Measurements from ENCODE around the gene AADACL4. TPM values are rescaled to one million over a fixed set of nuclear protein-coding genes. Genes with fewer than 3 reads are reported as not detected.

Gene AADACL4
- total RNA-seq, 1 donor from 2014 or later, result not detected

GRCh38 chr1:12678350-12678749 is 34.5 kb downstream of the AADACL4 start:
- TF ChIP-seq CTCF (conservative IDR thresholded peaks at IDR 0.05), result no peak
- no peak for DNase-seq (ENCODE audit: low read depth, low spot score)
- no peak overlapping the region for H3K27ac Mint-ChIP-seq (ENCODE audit: unreplicated experiment)
- H3K27me3 Mint-ChIP-seq (ENCODE audit: low read depth), result peaks cover 13% of the 10 kb centered on the region
- H3K4me1 Mint-ChIP-seq, result no peaks in the 10 kb centered on the region
- H3K4me3 Mint-ChIP-seq, result no peak overlapping the region
- H3K36me3 Mint-ChIP-seq (ENCODE audit: low read depth), result no peaks in the 10 kb centered on the region
- no peaks in the 10 kb centered on the region for H3K9me3 Mint-ChIP-seq

- Mint-ChIP-seq H3K9me3 (no peaks in the 10 kb centered on the region), H3K27ac (ENCODE audit: unreplicated experiment) (no peak overlapping the region), H3K36me3 (ENCODE audit: low read depth) (no peaks in the 10 kb centered on the region), H3K27me3 (ENCODE audit: low read depth) (peaks cover 16% of the 10 kb centered on the region), H3K4me3 (no peak overlapping the region), H3K4me1 (no peaks in the 10 kb centered on the region)
- DNase-seq (ENCODE audit: low read depth, low spot score), result no peak
- no peak for TF ChIP-seq CTCF (conservative IDR thresholded peaks at IDR 0.05)
These were observed 34.9 kb downstream of the AADACL4 start for GRCh38 chr1:12678820-12679219.

GRCh38 chr1:12690156-12690555 is 46.3 kb downstream of the AADACL4 start:
- peaks cover 6% of the 10 kb centered on the region for H3K4me1 Mint-ChIP-seq
- no peak overlapping the region for H3K4me3 Mint-ChIP-seq
- H3K27me3 Mint-ChIP-seq (ENCODE audit: low read depth), result peaks cover 6% of the 10 kb centered on the region
- no peak for DNase-seq (ENCODE audit: low read depth, low spot score)
- H3K27ac Mint-ChIP-seq (ENCODE audit: unreplicated experiment), result no peak overlapping the region
- no peaks in the 10 kb centered on the region for H3K36me3 Mint-ChIP-seq (ENCODE audit: low read depth)
- H3K9me3 Mint-ChIP-seq, result peaks cover 5% of the 10 kb centered on the region
- no peak for TF ChIP-seq CTCF (conservative IDR thresholded peaks at IDR 0.05)

- no peak for TF ChIP-seq CTCF (conservative IDR thresholded peaks at IDR 0.05)
- H3K27me3 Mint-ChIP-seq (ENCODE audit: low read depth), result peaks cover 6% of the 10 kb centered on the region
These were observed 49.3 kb downstream of the AADACL4 start for GRCh38 chr1:12692967-12693782.

GRCh38 chr1:12696658-12697057 is 52.8 kb downstream of the AADACL4 start:
- Mint-ChIP-seq H3K36me3 (ENCODE audit: low read depth) (no peaks in the 10 kb centered on the region), H3K4me1 (no peaks in the 10 kb centered on the region), H3K9me3 (peaks cover 8% of the 10 kb centered on the region), H3K4me3 (no peak overlapping the region), H3K27ac (ENCODE audit: unreplicated experiment) (no peak overlapping the region), H3K27me3 (ENCODE audit: low read depth) (peaks cover 12% of the 10 kb centered on the region)
- no peak for DNase-seq (ENCODE audit: low read depth, low spot score)
- TF ChIP-seq CTCF (conservative IDR thresholded peaks at IDR 0.05), result no peak

More at GRCh38 chr1:12692967-12693782, 49.3 kb downstream of the AADACL4 start:
- peaks cover 5% of the 10 kb centered on the region for H3K9me3 Mint-ChIP-seq
- H3K4me1 Mint-ChIP-seq, result peaks cover 6% of the 10 kb centered on the region
- no peak for DNase-seq (ENCODE audit: low read depth, low spot score)
- no peak overlapping the region for H3K4me3 Mint-ChIP-seq
- no peak overlapping the region for H3K27ac Mint-ChIP-seq (ENCODE audit: unreplicated experiment)
- H3K36me3 Mint-ChIP-seq (ENCODE audit: low read depth), result no peaks in the 10 kb centered on the region

Measured in neural crest cell (in vitro differentiated cells).